AG09309 (cell line): ENCODE data around the gene IFITM10.

Source experiments
- DNase-seq: peaks from one replicate; pipeline ENCODE4 v3.0.0-alpha.2; 2010; ENCODE audit warnings: low read depth
- H3K4me3 ChIP-seq: 2 replicates; pipeline ENCODE4 v1.5.1; 2011; ENCODE audit warnings: mild to moderate bottlenecking, low read depth, low read length, moderate library complexity; ENCODE audit not compliant: control insufficient read depth
- CTCF ChIP-seq: IDR thresholded peaks from 2 replicates; pipeline ENCODE4 v1.5.1; 2011; ENCODE audit warnings: mild to moderate bottlenecking, low read depth, low read length, inconsistent platforms; ENCODE audit not compliant: insufficient read depth, control insufficient read depth; ENCODE audit errors: missing control alignments

IFITM10 gene

GRCh38 chr11:1759151-1759850 is 8.9 kb upstream of the IFITM10 start:
- no peak for DNase-seq
- no peak for TF ChIP-seq CTCF
- no peak overlapping the region for H3K4me3 ChIP-seq

- TF ChIP-seq CTCF: no peak
- no peak overlapping the region for H3K4me3 ChIP-seq
- no peak for DNase-seq
Observed at GRCh38 chr11:1758611-1759150, 8.3 kb upstream of the IFITM10 start.

GRCh38 chr11:1757861-1758610 is 7.6 kb upstream of the IFITM10 start:
- TF ChIP-seq CTCF: no peak
- no peak overlapping the region for H3K4me3 ChIP-seq
- DNase-seq: no peak

GRCh38 chr11:1756791-1757771 is 6.7 kb upstream of the IFITM10 start:
- DNase-seq: no peak
- no peak overlapping the region for H3K4me3 ChIP-seq
- TF ChIP-seq CTCF: no peak

- DNase-seq: no peak
- no peak overlapping the region for H3K4me3 ChIP-seq
- TF ChIP-seq CTCF: no peak
Observed at GRCh38 chr11:1755692-1756561, 5.5 kb upstream of the IFITM10 start.
